Glomerular endothelial cell (primary cell): Measurements from ENCODE around the gene RPS6KA2. TPM values are rescaled to one million over a fixed set of nuclear protein-coding genes. Genes with fewer than 3 reads are reported as not detected.
"Not testable (repeated sequence)": the region's sequence is repeated elsewhere in the genome, so short reads cannot be mapped to it uniquely, and the experiment has no call there.

Source experiments
- DNase-seq: peaks from one replicate; pipeline ENCODE4 v3.0.0-alpha.2; 2011; ENCODE audit warnings: low read depth, low spot score; ENCODE audit errors: extremely low read depth
- total RNA-seq: library from RNA; depleted of rRNA; stranded (reverse); fragments of >200 nt; gene quantifications from 2 replicates; pipeline ENCODE4 v1.2.3, GENCODE V29; 2015

The RPS6KA2 gene
- total RNA-seq, 1 donor from 2014 or later: 249 TPM

GRCh38 chr6:166558156-166559005 is 68.7 kb downstream of the RPS6KA2 start:
- no peak for DNase-seq

GRCh38 chr6:166556863-166557322 is 70.2 kb downstream of the RPS6KA2 start:
- DNase-seq: peak; percentile 96

- DNase-seq: no peak
Observed at GRCh38 chr6:166556336-166556735, 70.7 kb downstream of the RPS6KA2 start.

GRCh38 chr6:166555086-166555485 is 72.0 kb downstream of the RPS6KA2 start:
- no peak for DNase-seq

- DNase-seq: no peak
Observed at GRCh38 chr6:166554316-166554715, 72.7 kb downstream of the RPS6KA2 start.

GRCh38 chr6:166553563-166554271 is 73.3 kb downstream of the RPS6KA2 start:
- DNase-seq: no peak

- no peak for DNase-seq
Observed at GRCh38 chr6:166552600-166552999, 74.5 kb downstream of the RPS6KA2 start.

- DNase-seq: no peak
Observed at GRCh38 chr6:166551754-166552495, 75.1 kb downstream of the RPS6KA2 start.

- DNase-seq: no peak
Observed at GRCh38 chr6:166546653-166547052, 80.4 kb downstream of the RPS6KA2 start.

- DNase-seq: no peak
Observed at GRCh38 chr6:166545156-166546034, 81.7 kb downstream of the RPS6KA2 start.

- DNase-seq: no peak
Observed at GRCh38 chr6:166544296-166544605, 82.8 kb downstream of the RPS6KA2 start.

GRCh38 chr6:166543603-166544295 is 83.3 kb downstream of the RPS6KA2 start:
- DNase-seq: no peak

GRCh38 chr6:166542580-166542912 is 84.5 kb downstream of the RPS6KA2 start:
- DNase-seq: no peak

- DNase-seq: no peak
Observed at GRCh38 chr6:166541876-166542579, 85.0 kb downstream of the RPS6KA2 start.

- no peak for DNase-seq
Observed at GRCh38 chr6:166541366-166541765, 85.7 kb downstream of the RPS6KA2 start.

GRCh38 chr6:166540631-166541331 is 86.3 kb downstream of the RPS6KA2 start:
- DNase-seq: no peak

GRCh38 chr6:166539543-166539942 is 87.5 kb downstream of the RPS6KA2 start:
- no peak for DNase-seq

GRCh38 chr6:166539011-166539385 is 88.1 kb downstream of the RPS6KA2 start:
- DNase-seq: not testable (repeated sequence)
